Skeletal muscle tissue (tissue), 4 donors: Measurements from ENCODE around the gene SLC46A3. TPM values are rescaled to one million over a fixed set of nuclear protein-coding genes. Genes with fewer than 3 reads are reported as not detected.
A peak's percentile ranks its signal among the peaks of the same experiment; 100 is the strongest.

Experiments
- H3K27ac ChIP-seq: one replicate; pipeline ENCODE4 v1.7.0; 2013; ENCODE audit warnings: mild to moderate bottlenecking, low read depth, low read length, inconsistent platforms
- H3K27me3 ChIP-seq, 3 donors: one replicate each; pipeline ENCODE4 v1.7.0; 2013; ENCODE audit warnings: low read length in 3 of 3; ENCODE audit not compliant: control insufficient read depth in 3 of 3, insufficient read depth in 3 of 3
- H3K36me3 ChIP-seq, 3 donors: one replicate each; pipeline ENCODE4 v1.7.0; 2013; ENCODE audit warnings: low read length in 3 of 3; ENCODE audit not compliant: control insufficient read depth in 3 of 3, insufficient read depth in 3 of 3
- H3K4me1 ChIP-seq, 3 donors: one replicate each; pipeline ENCODE4 v1.7.0; 2013; ENCODE audit warnings: low read length in 3 of 3, mild to moderate bottlenecking in 3 of 3; ENCODE audit not compliant: control insufficient read depth in 3 of 3, insufficient read depth in 3 of 3
- H3K4me3 ChIP-seq, 3 donors: one replicate each; pipeline ENCODE4 v1.7.0; 2013; ENCODE audit warnings: low read length in 3 of 3
- H3K9ac ChIP-seq, 3 donors: one replicate each; pipeline ENCODE4 v1.7.0; 2013; ENCODE audit warnings: low read length in 3 of 3, mild to moderate bottlenecking in 3 of 3, moderate library complexity in 2 of 3, low read depth in 1 of 3
- H3K9me3 ChIP-seq, 3 donors: one replicate each; pipeline ENCODE4 v1.7.0; 2013; ENCODE audit warnings: low read length in 3 of 3; ENCODE audit not compliant: control insufficient read depth in 3 of 3
- total RNA-seq: library from RNA; depleted of rRNA; stranded (reverse); fragments of >200 nt; gene quantifications from one replicate; pipeline ENCODE4 v1.2.3, GENCODE V29; 2014
- donor health status: Osteomylitis.

SLC46A3 gene
- total RNA-seq, 1 donor from 2014 or later, result 2.1 TPM

- Histone ChIP-seq H3K36me3 (no peaks in the 10 kb centered on the region), H3K4me1 (no peaks in the 10 kb centered on the region), H3K9ac (no peak overlapping the region), H3K4me3 (no peak overlapping the region), H3K27me3 (peaks cover 3 to 5% (median 4%) of the 10 kb centered on the region in 3 donors), H3K27ac (no peak overlapping the region), H3K9me3 (no peaks in the 10 kb centered on the region)
These were observed 16.8 kb upstream of the SLC46A3 start for GRCh38 chr13:28735481-28736029.

GRCh38 chr13:28734906-28735305, 16.1 kb upstream of the SLC46A3 start:
- Histone ChIP-seq H3K27me3 (peaks cover 3 to 5% (median 4%) of the 10 kb centered on the region in 3 donors), H3K9me3 (no peaks in the 10 kb centered on the region), H3K36me3 (no peaks in the 10 kb centered on the region), H3K27ac (no peak overlapping the region), H3K4me1 (no peaks in the 10 kb centered on the region), H3K4me3 (no peak overlapping the region), H3K9ac (no peak overlapping the region)

GRCh38 chr13:28730762-28731161, 12.0 kb upstream of the SLC46A3 start:
- Histone ChIP-seq H3K27ac (no peak overlapping the region), H3K27me3 (peaks cover 3 to 5% (median 4%) of the 10 kb centered on the region in 3 donors), H3K4me1 (no peaks in the 10 kb centered on the region), H3K9ac (no peak overlapping the region), H3K4me3 (no peak overlapping the region), H3K9me3 (no peaks in the 10 kb centered on the region), H3K36me3 (no peaks in the 10 kb centered on the region)

- H3K4me3 ChIP-seq, result no peak overlapping the region
- H3K9me3 ChIP-seq, result no peaks in the 10 kb centered on the region
- no peak overlapping the region for H3K27ac ChIP-seq
These were observed 10.8 kb upstream of the SLC46A3 start for GRCh38 chr13:28729541-28729940.

GRCh38 chr13:28728642-28729041, 9.9 kb upstream of the SLC46A3 start:
- Histone ChIP-seq H3K4me3 (no peak overlapping the region), H3K27me3 (peaks cover 3 to 5% (median 4%) of the 10 kb centered on the region in 3 donors), H3K36me3 (no peaks in the 10 kb centered on the region)

More at GRCh38 chr13:28729541-28729940, 10.8 kb upstream of the SLC46A3 start:
- H3K27me3 ChIP-seq, result peaks cover 3 to 5% (median 4%) of the 10 kb centered on the region in 3 donors
- H3K4me1 ChIP-seq, result no peaks in the 10 kb centered on the region
- no peaks in the 10 kb centered on the region for H3K36me3 ChIP-seq
- H3K9ac ChIP-seq, result no peak overlapping the region

GRCh38 chr13:28725046-28725610, 6.4 kb upstream of the SLC46A3 start:
- H3K4me3 ChIP-seq, result no peak overlapping the region
- H3K27me3 ChIP-seq, result no peaks in the 10 kb centered on the region
- no peak overlapping the region for H3K27ac ChIP-seq
- no peaks in the 10 kb centered on the region for H3K4me1 ChIP-seq
- no peak overlapping the region for H3K9ac ChIP-seq
- H3K36me3 ChIP-seq, result no peaks in the 10 kb centered on the region
- H3K9me3 ChIP-seq, result no peaks in the 10 kb centered on the region

More at GRCh38 chr13:28728642-28729041, 9.9 kb upstream of the SLC46A3 start:
- Histone ChIP-seq H3K9me3 (no peaks in the 10 kb centered on the region), H3K9ac (no peak overlapping the region), H3K4me1 (no peaks in the 10 kb centered on the region), H3K27ac (no peak overlapping the region)

- Histone ChIP-seq H3K27ac (no peak overlapping the region), H3K4me1 (peaks cover 5 to 8% (median 7%) of the 10 kb centered on the region in 3 donors), H3K9me3 (no peaks in the 10 kb centered on the region), H3K27me3 (no peaks in the 10 kb centered on the region), H3K4me3 (no peak overlapping the region), H3K9ac (no peak overlapping the region), H3K36me3 (no peaks in the 10 kb centered on the region)
These were observed 5.0 kb upstream of the SLC46A3 start for GRCh38 chr13:28723806-28724205.

GRCh38 chr13:28719227-28720055, 671 bp upstream of the SLC46A3 start:
- Histone ChIP-seq H3K4me1 (peaks cover 18 to 25% (median 21%) of the 10 kb centered on the region in 3 donors), H3K9me3 (no peaks in the 10 kb centered on the region), H3K27ac (peak overlapping the region; percentile 99), H3K9ac (peak overlapping the region; percentile 73 to 86 (median 85)), H3K27me3 (no peaks in the 10 kb centered on the region), H3K36me3 (no peaks in the 10 kb centered on the region), H3K4me3 (peak overlapping the region; percentile 87 to 97 (median 97))

- Histone ChIP-seq H3K27ac (peak overlapping the region; percentile 99), H3K9me3 (no peaks in the 10 kb centered on the region), H3K27me3 (no peaks in the 10 kb centered on the region), H3K9ac (peak overlapping the region; percentile 90 to 99 (median 99)), H3K36me3 (no peaks in the 10 kb centered on the region), H3K4me1 (peaks cover 18 to 25% (median 21%) of the 10 kb centered on the region in 3 donors), H3K4me3 (peak overlapping the region; percentile 90 to 97 (median 97))
These were observed 601 bp downstream of the SLC46A3 start for GRCh38 chr13:28718196-28718542.

GRCh38 chr13:28717170-28717569, 1.6 kb downstream of the SLC46A3 start:
- H3K27ac ChIP-seq, result peak overlapping the region; percentile 99
- peak overlapping the region in 1 of 3 donors; percentile 97 for H3K4me3 ChIP-seq
- no peaks in the 10 kb centered on the region for H3K9me3 ChIP-seq
- peak overlapping the region in 1 of 3 donors; percentile 23 for H3K9ac ChIP-seq
- H3K36me3 ChIP-seq, result no peaks in the 10 kb centered on the region
- H3K27me3 ChIP-seq, result no peaks in the 10 kb centered on the region
- H3K4me1 ChIP-seq, result peaks cover 18 to 25% (median 21%) of the 10 kb centered on the region in 3 donors
